ENCODE data around the gene PPP2CA.

The PPP2CA gene

DNA sequence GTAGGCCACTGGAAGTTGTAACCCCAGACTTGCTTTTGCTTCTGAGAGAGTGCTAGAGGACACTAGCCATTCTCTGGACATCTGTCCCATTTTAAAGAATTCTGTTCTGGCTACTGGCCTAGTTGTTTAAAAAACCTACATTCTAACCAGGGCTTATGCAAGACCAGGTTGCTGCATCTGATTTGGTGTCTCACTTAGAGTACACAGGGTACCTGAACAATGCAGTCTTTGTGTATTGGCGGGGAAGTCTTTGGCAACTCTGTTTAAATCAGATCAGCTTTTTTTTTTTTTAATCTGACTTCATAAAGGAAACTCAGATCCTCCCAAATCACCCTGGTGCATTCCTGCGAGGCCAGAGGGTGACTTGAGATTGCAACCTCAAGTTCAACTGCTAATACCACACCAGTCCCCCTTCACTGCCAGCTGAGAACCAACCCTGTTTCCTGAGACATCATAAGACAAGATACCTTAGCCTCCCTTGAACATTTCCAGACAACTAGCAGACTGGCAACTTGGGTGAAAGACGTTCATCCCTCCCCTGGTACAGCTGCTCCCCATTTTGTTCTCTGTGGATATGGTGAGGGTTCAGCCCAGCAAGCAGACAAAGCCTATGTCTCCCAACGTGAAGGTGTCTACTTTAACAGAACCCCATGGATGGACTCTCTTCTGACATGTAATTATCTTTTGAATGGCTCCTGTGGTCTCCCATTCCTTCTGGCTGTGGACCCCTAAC lies 76.1 kb downstream of the PPP2CA start:
- H3K4me3 ChIP-seq (ENCODE audit: low read depth, low read length) = no peak overlapping the region
- no peaks in the 10 kb centered on the region for H3K27me3 ChIP-seq (ENCODE audit: insufficient read depth, low read length)
- peaks cover under 1% of the 10 kb centered on the region for H3K79me2 ChIP-seq (ENCODE audit: control insufficient read depth, insufficient read depth, low read length, poor library complexity)
- no peak overlapping the region for H4K8ac ChIP-seq (ENCODE audit: low read depth, low read length)
- no peak overlapping the region for H2BK5ac ChIP-seq (ENCODE audit: low read depth, low read length, poor library complexity)
- H3K18ac ChIP-seq (ENCODE audit: low read length) = no peak overlapping the region
- H3K4ac ChIP-seq (ENCODE audit: low read depth, low read length) = no peak overlapping the region
- H3K14ac ChIP-seq (ENCODE audit: low read length) = no peak overlapping the region
- no peak overlapping the region for H3K9ac ChIP-seq (ENCODE audit: low read length)
- H3K79me1 ChIP-seq (ENCODE audit: low read length) = no peaks in the 10 kb centered on the region
- H2BK120ac ChIP-seq (ENCODE audit: insufficient read depth, low read length, poor library complexity) = no peak overlapping the region
- no CpG with 5 or more reads among the region's 4 CpGs for WGBS (ENCODE audit: extremely low coverage, insufficient coverage, insufficient read length)
- no peak overlapping the region for H3K23ac ChIP-seq (ENCODE audit: low read length)
- H3K9me3 ChIP-seq (ENCODE audit: insufficient read depth, low read depth, low read length) = no peaks in the 10 kb centered on the region
- no peak overlapping the region for H2AK5ac ChIP-seq (ENCODE audit: low read length)
- no peak overlapping the region for H2AFZ ChIP-seq (ENCODE audit: insufficient read depth, low read length, poor library complexity)
- no peak overlapping the region for H4K91ac ChIP-seq (ENCODE audit: low read depth, low read length)
- peaks cover 5 to 6% of the 10 kb centered on the region in 2 experiments for H3K4me1 ChIP-seq (ENCODE audit: control insufficient read depth in 1 of 2, insufficient read depth in 2 of 2, low read length in 2 of 2)
- H2BK12ac ChIP-seq (ENCODE audit: low read length) = no peak overlapping the region
- H3K36me3 ChIP-seq (ENCODE audit: control insufficient read depth in 1 of 2, insufficient read depth in 2 of 2, low read length in 2 of 2) = peaks cover 30 to 62% of the 10 kb centered on the region in 2 experiments
- no peak overlapping the region for H3K4me2 ChIP-seq (ENCODE audit: low read length)
- no peak overlapping the region for H3K27ac ChIP-seq (ENCODE audit: low read depth, low read length)
- H4K12ac ChIP-seq (ENCODE audit: low read depth, low read length) = no peak overlapping the region
- no peak for DNase-seq

DNA sequence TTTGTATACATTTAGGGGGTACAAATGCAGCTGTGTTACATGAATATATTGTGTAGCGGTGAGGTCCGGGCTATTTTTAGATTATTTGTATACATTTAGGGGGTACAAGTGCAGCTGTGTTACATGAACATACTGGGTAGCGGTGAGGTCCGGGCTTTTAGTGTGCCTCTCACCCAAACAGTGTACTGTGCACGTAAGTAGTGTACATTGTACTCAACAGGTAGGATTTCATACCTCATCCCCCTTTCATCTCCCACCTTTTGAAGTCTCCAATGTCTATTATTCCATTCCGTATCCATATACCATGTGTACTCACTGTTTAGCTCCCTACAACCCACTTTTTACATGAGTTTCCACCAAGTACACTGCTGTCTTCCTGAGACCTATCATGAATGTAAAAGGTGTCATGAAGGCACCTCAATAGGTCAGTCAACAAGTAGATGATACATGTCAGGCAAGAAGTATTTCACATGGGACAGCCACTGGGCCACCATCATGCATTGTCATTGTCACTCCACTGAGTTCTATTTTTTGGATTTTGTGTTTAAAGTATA lies 76.8 kb downstream of the PPP2CA start:
- H2BK120ac ChIP-seq (ENCODE audit: insufficient read depth, low read length, poor library complexity) = no peak overlapping the region
- H3K79me1 ChIP-seq (ENCODE audit: low read length) = no peaks in the 10 kb centered on the region
- H2AFZ ChIP-seq (ENCODE audit: insufficient read depth, low read length, poor library complexity) = no peak overlapping the region
- no peak overlapping the region for H3K23ac ChIP-seq (ENCODE audit: low read length)
- peaks cover 33 to 68% of the 10 kb centered on the region in 2 experiments for H3K36me3 ChIP-seq (ENCODE audit: control insufficient read depth in 1 of 2, insufficient read depth in 2 of 2, low read length in 2 of 2)
- DNase-seq = no peak
- no peak overlapping the region for H3K27ac ChIP-seq (ENCODE audit: low read depth, low read length)
- H3K18ac ChIP-seq (ENCODE audit: low read length) = no peak overlapping the region
- H3K79me2 ChIP-seq (ENCODE audit: control insufficient read depth, insufficient read depth, low read length, poor library complexity) = peaks cover 3% of the 10 kb centered on the region
- no peak overlapping the region for H3K4me2 ChIP-seq (ENCODE audit: low read length)
- no peak overlapping the region for H2AK5ac ChIP-seq (ENCODE audit: low read length)
- H3K4ac ChIP-seq (ENCODE audit: low read depth, low read length) = no peak overlapping the region
- no CpG with 5 or more reads among the region's 6 CpGs for WGBS (ENCODE audit: extremely low coverage, insufficient coverage, insufficient read length)
- no peak overlapping the region for H3K14ac ChIP-seq (ENCODE audit: low read length)
- H2BK12ac ChIP-seq (ENCODE audit: low read length) = no peak overlapping the region
- peaks cover 11 to 12% of the 10 kb centered on the region in 2 experiments for H3K4me1 ChIP-seq (ENCODE audit: control insufficient read depth in 1 of 2, insufficient read depth in 2 of 2, low read length in 2 of 2)
- no peak overlapping the region for H4K8ac ChIP-seq (ENCODE audit: low read depth, low read length)
- no peak overlapping the region for H3K4me3 ChIP-seq (ENCODE audit: low read depth, low read length)
- H3K9me3 ChIP-seq (ENCODE audit: insufficient read depth, low read depth, low read length) = no peaks in the 10 kb centered on the region
- no peak overlapping the region for H4K91ac ChIP-seq (ENCODE audit: low read depth, low read length)
- no peak overlapping the region for H2BK5ac ChIP-seq (ENCODE audit: low read depth, low read length, poor library complexity)
- H3K27me3 ChIP-seq (ENCODE audit: insufficient read depth, low read length) = no peaks in the 10 kb centered on the region
- H4K12ac ChIP-seq (ENCODE audit: low read depth, low read length) = no peak overlapping the region
- no peak overlapping the region for H3K9ac ChIP-seq (ENCODE audit: low read length)

DNA sequence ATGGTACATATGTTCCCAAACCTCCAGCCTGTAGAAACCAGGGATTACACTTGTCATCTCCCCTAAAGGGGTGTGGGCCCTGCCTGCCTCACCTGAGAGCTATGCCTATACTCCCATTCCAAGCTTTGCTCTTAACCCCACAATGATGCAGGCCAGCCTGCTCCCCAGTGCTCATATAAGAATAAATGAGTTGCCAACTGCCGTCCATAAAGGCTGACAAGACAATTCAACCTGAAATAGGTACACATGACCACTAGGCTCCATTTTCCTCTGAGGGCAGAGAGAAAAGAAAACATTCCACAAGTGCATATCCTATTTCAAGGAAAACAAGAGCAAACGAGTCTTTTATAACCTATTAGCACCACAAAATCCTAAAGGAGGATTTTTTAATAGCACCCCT lies 77.6 kb downstream of the PPP2CA start:
- no peak overlapping the region for H2BK12ac ChIP-seq (ENCODE audit: low read length)
- H3K27me3 ChIP-seq (ENCODE audit: insufficient read depth, low read length) = no peaks in the 10 kb centered on the region
- H3K79me2 ChIP-seq (ENCODE audit: control insufficient read depth, insufficient read depth, low read length, poor library complexity) = peaks cover 3% of the 10 kb centered on the region
- H3K14ac ChIP-seq (ENCODE audit: low read length) = no peak overlapping the region
- no peak overlapping the region for H4K12ac ChIP-seq (ENCODE audit: low read depth, low read length)
- H3K79me1 ChIP-seq (ENCODE audit: low read length) = no peaks in the 10 kb centered on the region
- no peak overlapping the region for H2BK5ac ChIP-seq (ENCODE audit: low read depth, low read length, poor library complexity)
- no peak overlapping the region for H3K18ac ChIP-seq (ENCODE audit: low read length)
- H3K36me3 ChIP-seq (ENCODE audit: control insufficient read depth in 1 of 2, insufficient read depth in 2 of 2, low read length in 2 of 2) = peaks cover 39 to 71% of the 10 kb centered on the region in 2 experiments
- no peak overlapping the region for H3K9ac ChIP-seq (ENCODE audit: low read length)
- H4K8ac ChIP-seq (ENCODE audit: low read depth, low read length) = no peak overlapping the region
- DNase-seq = no peak
- no peak overlapping the region for H2AFZ ChIP-seq (ENCODE audit: insufficient read depth, low read length, poor library complexity)
- no peak overlapping the region for H4K91ac ChIP-seq (ENCODE audit: low read depth, low read length)
- H3K4me2 ChIP-seq (ENCODE audit: low read length) = no peak overlapping the region
- H3K4me3 ChIP-seq (ENCODE audit: low read depth, low read length) = no peak overlapping the region
- H3K9me3 ChIP-seq (ENCODE audit: insufficient read depth, low read depth, low read length) = no peaks in the 10 kb centered on the region
- no peak overlapping the region for H3K23ac ChIP-seq (ENCODE audit: low read length)
- no CpG with 5 or more reads among the region's 2 CpGs for WGBS (ENCODE audit: extremely low coverage, insufficient coverage, insufficient read length)
- no peak overlapping the region for H3K27ac ChIP-seq (ENCODE audit: low read depth, low read length)
- no peak overlapping the region for H2BK120ac ChIP-seq (ENCODE audit: insufficient read depth, low read length, poor library complexity)
- no peak overlapping the region for H2AK5ac ChIP-seq (ENCODE audit: low read length)
- peaks cover 18 to 19% of the 10 kb centered on the region in 2 experiments for H3K4me1 ChIP-seq (ENCODE audit: control insufficient read depth in 1 of 2, insufficient read depth in 2 of 2, low read length in 2 of 2)
- H3K4ac ChIP-seq (ENCODE audit: low read depth, low read length) = no peak overlapping the region

DNA sequence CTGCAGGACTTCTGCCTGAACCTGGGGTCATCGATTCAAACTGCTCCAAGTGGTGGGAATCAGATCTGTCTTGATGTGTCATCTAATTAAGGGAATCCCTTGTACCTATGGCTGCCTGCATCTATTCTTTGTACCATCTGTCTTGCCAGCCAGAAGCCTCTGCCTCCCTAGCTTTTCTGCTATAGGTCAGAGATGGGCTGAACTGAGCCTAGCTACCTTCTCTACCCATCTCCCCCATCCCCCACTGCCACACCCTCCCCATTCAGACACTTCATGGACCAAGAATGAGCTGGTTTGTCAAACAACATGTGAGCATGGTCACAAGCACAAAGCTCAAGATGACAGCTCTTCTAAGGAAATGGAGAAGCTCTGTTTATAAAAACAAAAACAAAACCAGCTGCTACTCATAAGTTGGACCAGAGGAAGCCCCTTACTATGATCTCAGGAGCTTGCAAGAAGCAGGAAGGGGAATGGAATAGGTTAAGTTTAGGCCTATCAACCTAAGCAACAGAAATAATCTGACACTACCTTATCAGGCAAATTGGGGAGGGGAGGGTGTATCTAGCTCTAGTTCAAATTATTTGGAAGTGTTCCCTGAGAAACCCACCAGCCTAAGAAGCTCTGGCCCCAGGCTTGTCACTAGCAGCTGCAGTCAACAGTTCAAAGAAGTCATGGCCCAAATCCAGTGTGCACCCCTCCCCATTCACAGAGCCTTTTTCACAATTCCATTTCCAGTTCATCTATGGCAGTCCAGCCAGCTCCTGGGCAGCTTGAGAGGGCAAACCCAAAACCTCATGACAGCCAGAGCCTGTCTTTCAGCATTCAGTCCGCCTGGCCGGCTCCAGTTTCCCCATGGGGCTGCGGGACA lies 79.0 kb downstream of the PPP2CA start:
- no peak overlapping the region for H4K12ac ChIP-seq (ENCODE audit: low read depth, low read length)
- no peak overlapping the region for H3K9ac ChIP-seq (ENCODE audit: low read length)
- no peak overlapping the region for H3K18ac ChIP-seq (ENCODE audit: low read length)
- no peak for DNase-seq
- H2AK5ac ChIP-seq (ENCODE audit: low read length) = no peak overlapping the region
- H3K4me3 ChIP-seq (ENCODE audit: low read depth, low read length) = no peak overlapping the region
- H4K91ac ChIP-seq (ENCODE audit: low read depth, low read length) = no peak overlapping the region
- no peak overlapping the region for H3K4me2 ChIP-seq (ENCODE audit: low read length)
- H3K23ac ChIP-seq (ENCODE audit: low read length) = no peak overlapping the region
- no CpG with 5 or more reads among the region's 4 CpGs for WGBS (ENCODE audit: extremely low coverage, insufficient coverage, insufficient read length)
- peaks cover 48 to 73% of the 10 kb centered on the region in 2 experiments for H3K36me3 ChIP-seq (ENCODE audit: control insufficient read depth in 1 of 2, insufficient read depth in 2 of 2, low read length in 2 of 2)
- no peak overlapping the region for H4K8ac ChIP-seq (ENCODE audit: low read depth, low read length)
- H3K79me2 ChIP-seq (ENCODE audit: control insufficient read depth, insufficient read depth, low read length, poor library complexity) = peaks cover 4% of the 10 kb centered on the region
- no peak overlapping the region for H2BK5ac ChIP-seq (ENCODE audit: low read depth, low read length, poor library complexity)
- H3K27ac ChIP-seq (ENCODE audit: low read depth, low read length) = no peak overlapping the region
- no peaks in the 10 kb centered on the region for H3K27me3 ChIP-seq (ENCODE audit: insufficient read depth, low read length)
- peaks cover 24 to 27% of the 10 kb centered on the region in 2 experiments for H3K4me1 ChIP-seq (ENCODE audit: control insufficient read depth in 1 of 2, insufficient read depth in 2 of 2, low read length in 2 of 2)
- H3K9me3 ChIP-seq (ENCODE audit: insufficient read depth, low read depth, low read length) = peaks cover 2% of the 10 kb centered on the region
- no peak overlapping the region for H2BK120ac ChIP-seq (ENCODE audit: insufficient read depth, low read length, poor library complexity)
- no peak overlapping the region for H2BK12ac ChIP-seq (ENCODE audit: low read length)
- no peak overlapping the region for H3K14ac ChIP-seq (ENCODE audit: low read length)
- H2AFZ ChIP-seq (ENCODE audit: insufficient read depth, low read length, poor library complexity) = no peak overlapping the region
- H3K79me1 ChIP-seq (ENCODE audit: low read length) = no peaks in the 10 kb centered on the region
- no peak overlapping the region for H3K4ac ChIP-seq (ENCODE audit: low read depth, low read length)
